Measurements from ENCODE around the gene CCDC110.

GRCh38 chr4:185464183-185464582 is 7.3 kb downstream of the CCDC110 start:
- TF ChIP-seq GATA3 (IDR thresholded peaks at IDR 0.05; ENCODE audit: low read depth, low read length) (no peak), GATA2 (IDR thresholded peaks at IDR 0.05; ENCODE audit: low read depth, low read length) (no peak)

Measured in SH-SY5Y (cell line).